Ovary (tissue), 9 donors: ENCODE measurements around the gene WDR82. TPM values are rescaled to one million over a fixed set of nuclear protein-coding genes. Genes with fewer than 3 reads are reported as not detected.

ENCODE experiments used
- DNase-seq, 5 donors: peaks; one replicate each; pipeline ENCODE4 v3.0.0-alpha.2; 2019 to 2020
- H3K27ac ChIP-seq, 2 donors: fragments of 200-600 bp; one replicate each; pipeline versions ENCODE4 v1.5.1 to v1.8.0; 2019 to 2022
- H3K27me3 ChIP-seq: fragments of 200-600 bp; one replicate; pipeline ENCODE4 v1.8.0; 2022
- H3K36me3 ChIP-seq: fragments of 200-600 bp; sonication (generic); one replicate; pipeline ENCODE4 v1.5.1; 2019
- H3K4me1 ChIP-seq: one replicate; pipeline ENCODE4 v1.8.1; 2013; ENCODE audit warnings: mild to moderate bottlenecking, moderate library complexity; ENCODE audit not compliant: insufficient read depth
- H3K4me3 ChIP-seq: fragments of 200-600 bp; sonication (generic); one replicate; pipeline ENCODE4 v1.5.1; 2017
- H3K9me3 ChIP-seq, 2 donors: fragments of 200-600 bp in 1 of 2; sonication (generic) in 1 of 2; one replicate each; pipeline versions ENCODE4 v1.5.1 to v1.8.1; 2013 to 2019; ENCODE audit warnings: mild to moderate bottlenecking in 1 of 2, moderate library complexity in 1 of 2
- CTCF ChIP-seq, 3 donors: fragments of 450-650 bp in 2 of 3; fragments of 200-600 bp in 1 of 3; IDR thresholded peaks; one replicate each; pipeline versions ENCODE4 v1.5.1 to v1.8.0; 2016 to 2022; ENCODE audit warnings: antibody characterized with exemption in 3 of 3, mild to moderate bottlenecking in 1 of 3
- EP300 ChIP-seq: sonication (generic); formaldehyde crosslinking; IDR thresholded peaks from one replicate; pipeline ENCODE4 v1.6.1; 2017; ENCODE audit warnings: antibody characterized with exemption
- POLR2A ChIP-seq: fragments of 450-650 bp; IDR thresholded peaks from one replicate; pipeline ENCODE4 v1.6.1; 2017; ENCODE audit warnings: antibody characterized with exemption, mild to moderate bottlenecking, moderate library complexity
- WGBS, 3 donors: extraction: QIAGEN DNeasy Blood & Tissue Kit in 1 of 3; methylation state at CpG; one replicate each; pipeline versions ENCODE4 v1.1.5 to v1.1.7; 2013 to 2017; 5-methylcytosine and 5-hydroxymethylcytosine counted together
- intact Hi-C, 4 donors: fragments of 100-400 bp; cut with DNase I; formaldehyde crosslinking; loops; one replicate each; pipeline versions ENCODE4 v1.11.0 to v1.15.1; 2022 to 2023
- polyA plus RNA-seq, 2 donors: library from polyadenylated mRNA; stranded (reverse); fragments of 200-250 nt in 1 of 2; fragments of 350-450 nt in 1 of 2; fragmentation: Illumina TruSeq in 1 of 2; extraction: RNeasy Lipid Tissue Mini Kit (QIAGEN cat#74804) in 1 of 2; gene quantifications; one replicate each; pipeline ENCODE4 v1.2.3, GENCODE V29; 2013 to 2014
- total RNA-seq, 7 donors: library from RNA; depleted of rRNA in 2 of 7; stranded (reverse); fragments of >200 nt in 2 of 7; fragmentation: NEBNext Ultra II Directional in 3 of 7; extraction: Animal tissue kit (Norgen Biotek cat#: 25700) in 3 of 7; gene quantifications; one replicate each; pipeline versions ENCODE4 v1.1.0 to v1.2.4, GENCODE V29; 2016 to 2023
- donor health status: DM: no; HTN: no; CAD: no; lungs with moderate emphysema.
- donor health status: DM: no; HTN: no; CAD: no.
- donor health status: Bipolar disorder and iron deficiency.
- donor health status: DM: yes; HTN: yes; CAD: no.
- donor health status: DM: no; HTN: no; CAD: no.
- donor health status: DM: yes; HTN: yes; CAD: no.

Gene WDR82
- total and polyA plus RNA-seq, 9 donors = 36.4 to 110 (median 95.2) TPM

- no peak for TF ChIP-seq CTCF (IDR thresholded peaks at IDR 0.05)
- no peak for TF ChIP-seq EP300
- no peak for TF ChIP-seq POLR2A
- WGBS, 3 donors = 83 to 89% (median 86%) methylated on average over 9 of the region's 9 CpGs
- no peaks in the 10 kb centered on the region for H3K4me1 ChIP-seq
These were observed 33.2 kb upstream of the WDR82 start for GRCh38 chr3:52311576-52312119.

GRCh38 chr3:52310861-52311575, 32.6 kb upstream of the WDR82 start:
- 81 to 86% (median 85%) methylated on average over 9 of the region's 9 CpGs for WGBS, 3 donors
- TF ChIP-seq POLR2A = no peak
- intact Hi-C loops = no loop called here

More at GRCh38 chr3:52311576-52312119, 33.2 kb upstream of the WDR82 start:
- Histone ChIP-seq H3K27ac (no peak overlapping the region), H3K9me3 (no peaks in the 10 kb centered on the region), H3K4me3 (no peak overlapping the region), H3K36me3 (no peaks in the 10 kb centered on the region), H3K27me3 (no peaks in the 10 kb centered on the region)
- no peak for DNase-seq
- intact Hi-C loops = no loop called here

GRCh38 chr3:52308308-52308707, 29.9 kb upstream of the WDR82 start:
- no peak overlapping the region for H3K27ac ChIP-seq
- H3K36me3 ChIP-seq = no peaks in the 10 kb centered on the region
- H3K9me3 ChIP-seq = no peaks in the 10 kb centered on the region
- no peak for DNase-seq
- H3K4me1 ChIP-seq = no peaks in the 10 kb centered on the region
- intact Hi-C loops = no loop called here
- WGBS, 3 donors = 56 to 82% (median 63%) methylated on average over 1 of the region's 1 CpG
- H3K27me3 ChIP-seq = no peaks in the 10 kb centered on the region
- no peak overlapping the region for H3K4me3 ChIP-seq
- no peak for TF ChIP-seq POLR2A
- no peak for TF ChIP-seq CTCF (IDR thresholded peaks at IDR 0.05)
- TF ChIP-seq EP300 = no peak

More at GRCh38 chr3:52310861-52311575, 32.6 kb upstream of the WDR82 start:
- Histone ChIP-seq H3K27me3 (no peaks in the 10 kb centered on the region), H3K9me3 (no peaks in the 10 kb centered on the region), H3K4me3 (no peak overlapping the region), H3K27ac (no peak overlapping the region), H3K4me1 (no peaks in the 10 kb centered on the region), H3K36me3 (no peaks in the 10 kb centered on the region)
- DNase-seq = no peak

GRCh38 chr3:52306978-52307377, 28.5 kb upstream of the WDR82 start:
- TF ChIP-seq EP300 (no peak), CTCF (IDR thresholded peaks at IDR 0.05) (no peak), POLR2A (no peak)
- intact Hi-C loops = no loop called here
- DNase-seq = no peak
- Histone ChIP-seq H3K27me3 (no peaks in the 10 kb centered on the region), H3K27ac (no peak overlapping the region), H3K4me1 (no peaks in the 10 kb centered on the region), H3K9me3 (no peaks in the 10 kb centered on the region), H3K4me3 (no peak overlapping the region), H3K36me3 (no peaks in the 10 kb centered on the region)
- 81 to 94% (median 84%) methylated on average over 3 to 4 of the region's 4 CpGs for WGBS, 3 donors

- intact Hi-C loops = no loop called here
- no peak for DNase-seq
- H3K4me3 ChIP-seq = no peak overlapping the region
- H3K36me3 ChIP-seq = no peaks in the 10 kb centered on the region
- TF ChIP-seq POLR2A (no peak), CTCF (IDR thresholded peaks at IDR 0.05) (no peak), EP300 (no peak)
- H3K4me1 ChIP-seq = peaks cover 2% of the 10 kb centered on the region
- no peaks in the 10 kb centered on the region for H3K9me3 ChIP-seq
- WGBS, 3 donors = 92 to 97% (median 93%) methylated on average over 5 of the region's 5 CpGs
- H3K27ac ChIP-seq = no peak overlapping the region
- H3K27me3 ChIP-seq = no peaks in the 10 kb centered on the region
These were observed 27.5 kb upstream of the WDR82 start for GRCh38 chr3:52305926-52306325.
